Central memory CD4-positive, alpha-beta T cell (primary cell): ENCODE measurements around the gene PSMB1.
"Not testable (repeated sequence)": the region's sequence is repeated elsewhere in the genome, so short reads cannot be mapped to it uniquely, and the experiment has no call there.

Experiments used
- DNase-seq: peaks from one replicate; pipeline ENCODE4 v3.0.0; 2022

Gene PSMB1

DNA sequence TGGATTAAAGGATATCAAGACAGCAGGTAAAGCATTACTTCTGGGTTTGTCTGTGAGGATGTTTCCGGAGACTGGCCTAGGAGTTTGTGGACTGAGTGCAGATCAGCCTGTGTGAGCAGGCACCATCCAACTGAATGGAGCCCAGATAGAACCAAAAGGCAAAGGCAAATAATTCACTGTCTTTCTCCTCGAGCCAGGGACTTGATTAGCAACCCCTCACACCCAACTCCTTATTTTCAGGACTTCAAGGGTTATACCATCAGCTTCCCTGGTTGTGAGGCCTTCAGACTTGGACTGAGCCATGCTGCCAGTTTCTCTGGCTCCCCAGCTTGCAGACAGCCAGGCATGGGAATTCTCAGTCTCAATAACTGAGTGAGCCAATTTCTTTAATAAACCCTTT lies 19.3 kb downstream of the PSMB1 start:
- no peak for DNase-seq

- no peak for DNase-seq
These were observed 20.1 kb downstream of the PSMB1 start for GRCh38 chr6:170532867-170533488.

- DNase-seq, result peak; percentile 28
These were observed 23.2 kb downstream of the PSMB1 start for GRCh38 chr6:170529839-170530469.

- DNase-seq, result not testable (repeated sequence)
These were observed 25.1 kb downstream of the PSMB1 start for GRCh38 chr6:170527995-170528394.

DNA sequence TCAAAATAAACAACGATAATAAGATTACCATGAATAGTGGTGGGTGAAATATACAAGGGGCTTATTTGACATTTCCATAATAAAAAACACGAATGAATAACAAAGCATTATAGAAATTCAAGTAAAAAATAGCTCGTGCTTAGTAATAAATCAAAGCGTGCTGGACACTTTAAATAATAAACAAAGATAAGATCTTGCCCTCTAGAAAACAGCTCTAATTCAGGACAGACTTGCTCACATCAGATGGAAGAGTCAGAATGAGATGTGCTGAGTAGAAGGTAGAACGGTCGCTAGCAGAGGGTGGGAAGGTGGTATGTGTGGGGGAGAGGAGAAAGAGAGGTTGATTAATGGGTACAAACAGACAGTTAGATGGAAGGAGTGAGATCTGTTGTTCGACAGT lies 27.3 kb downstream of the PSMB1 start:
- DNase-seq, result no peak

DNA sequence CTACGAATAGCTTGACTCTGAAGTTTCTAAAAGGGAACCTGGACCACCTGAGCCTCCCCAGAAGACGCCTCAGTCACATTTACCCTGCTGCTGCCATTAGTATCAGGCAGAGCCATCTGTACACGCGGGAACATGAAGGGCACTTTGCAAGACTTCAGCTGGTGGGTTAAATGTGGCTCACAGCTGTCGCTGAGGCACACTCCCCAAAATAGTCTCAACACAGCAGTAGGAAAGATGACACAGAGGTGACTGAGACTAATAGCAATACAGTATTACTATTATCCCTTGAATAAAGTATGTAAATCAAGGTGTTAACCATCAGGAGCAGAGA lies 29.0 kb downstream of the PSMB1 start:
- DNase-seq, result no peak

- no peak for DNase-seq
These were observed 29.6 kb downstream of the PSMB1 start for GRCh38 chr6:170523256-170524171.

DNA sequence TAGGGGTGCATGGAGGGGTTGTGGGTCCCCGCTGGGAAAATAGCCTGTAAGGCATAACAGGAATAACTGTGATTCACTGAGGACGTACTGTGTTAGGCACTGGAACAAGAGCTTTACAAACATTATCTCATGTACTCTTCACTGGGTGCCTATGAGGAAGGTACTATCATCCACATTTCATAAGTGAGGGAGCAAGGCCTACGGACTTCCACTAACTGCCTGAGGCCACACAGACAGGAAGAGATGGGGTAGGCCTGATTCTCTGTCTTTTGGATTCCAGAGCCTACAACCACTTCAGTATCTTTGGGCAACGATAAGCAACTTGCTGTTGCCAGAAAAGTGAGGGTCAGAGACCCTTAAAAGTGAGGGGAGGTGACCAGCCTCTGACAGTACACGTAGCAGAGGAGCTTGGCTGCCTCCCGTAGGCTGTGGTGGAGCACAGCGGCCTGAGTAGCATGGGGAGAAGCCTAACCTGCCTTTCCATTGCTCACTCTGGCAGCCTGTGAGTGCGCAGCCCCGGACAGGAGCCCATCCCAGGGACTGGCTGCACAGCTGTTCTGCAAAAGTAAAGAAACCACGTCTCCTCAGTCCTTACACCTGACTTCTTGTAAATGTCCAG lies 30.4 kb downstream of the PSMB1 start:
- no peak for DNase-seq

- peak; percentile 38 for DNase-seq
These were observed 36.1 kb downstream of the PSMB1 start for GRCh38 chr6:170516783-170517616.

GRCh38 chr6:170514908-170515307 lies 38.2 kb downstream of the PSMB1 start:
- no peak for DNase-seq

DNA sequence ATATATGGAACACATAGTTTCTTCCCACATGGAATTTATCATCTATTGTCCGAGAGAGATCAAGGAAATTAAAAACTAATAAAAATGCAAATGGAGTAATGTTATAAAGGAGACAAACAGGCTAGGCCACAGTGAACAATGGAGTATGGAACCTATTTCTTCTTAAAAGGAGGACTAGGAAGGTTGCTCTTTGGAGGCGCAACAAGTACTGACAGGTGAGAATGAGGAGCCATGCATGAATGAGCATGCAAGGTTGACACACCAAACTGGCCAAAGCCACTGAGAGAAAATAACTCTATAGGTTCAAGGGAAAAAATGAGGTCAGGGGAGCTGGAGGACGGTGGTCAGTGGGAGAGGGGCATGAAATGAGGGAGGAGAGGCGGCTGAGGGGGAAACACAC lies 40.9 kb downstream of the PSMB1 start:
- DNase-seq, result no peak

GRCh38 chr6:170510631-170511030 lies 42.5 kb downstream of the PSMB1 start:
- no peak for DNase-seq

GRCh38 chr6:170509723-170510018 lies 43.4 kb downstream of the PSMB1 start:
- no peak for DNase-seq

DNA sequence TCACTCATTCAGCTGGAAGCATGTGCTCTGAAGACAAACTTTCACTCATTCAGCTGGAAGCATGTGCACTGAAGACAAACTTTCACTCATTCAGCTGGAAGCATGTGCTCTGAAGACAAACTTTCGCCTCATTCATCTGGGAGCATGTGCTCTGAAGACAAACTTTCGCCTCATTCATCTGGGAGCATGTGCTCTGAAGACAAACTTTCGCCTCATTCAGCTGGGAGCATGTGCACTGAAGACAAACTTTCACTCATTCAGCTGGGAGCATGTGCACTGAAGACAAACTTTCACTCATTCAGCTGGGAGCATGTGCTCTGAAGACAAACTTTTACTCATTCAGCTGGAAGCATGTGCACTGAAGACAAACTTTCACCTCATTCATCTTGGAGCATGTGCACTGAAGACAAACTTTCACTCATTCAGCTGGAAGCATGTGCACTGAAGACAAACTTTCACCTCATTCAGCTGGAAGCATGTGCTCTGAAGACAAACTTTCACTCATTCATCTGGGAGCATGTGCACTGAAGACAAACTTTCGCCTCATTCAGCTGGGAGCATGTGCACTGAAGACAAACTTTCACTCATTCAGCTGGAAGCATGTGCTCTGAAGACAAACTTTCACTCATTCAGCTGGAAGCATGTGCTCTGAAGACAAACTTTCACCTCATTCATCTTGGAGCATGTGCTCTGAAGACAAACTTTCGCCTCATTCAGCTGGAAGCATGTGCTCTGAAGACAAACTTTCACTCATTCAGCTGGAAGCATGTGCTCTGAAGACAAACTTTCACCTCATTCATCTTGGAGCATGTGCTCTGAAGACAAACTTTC lies 44.0 kb downstream of the PSMB1 start:
- not testable (repeated sequence) for DNase-seq

- not testable (repeated sequence) for DNase-seq
These were observed 44.8 kb downstream of the PSMB1 start for GRCh38 chr6:170508275-170508674.

- DNase-seq, result not testable (repeated sequence)
These were observed 45.4 kb downstream of the PSMB1 start for GRCh38 chr6:170507728-170508127.

DNA sequence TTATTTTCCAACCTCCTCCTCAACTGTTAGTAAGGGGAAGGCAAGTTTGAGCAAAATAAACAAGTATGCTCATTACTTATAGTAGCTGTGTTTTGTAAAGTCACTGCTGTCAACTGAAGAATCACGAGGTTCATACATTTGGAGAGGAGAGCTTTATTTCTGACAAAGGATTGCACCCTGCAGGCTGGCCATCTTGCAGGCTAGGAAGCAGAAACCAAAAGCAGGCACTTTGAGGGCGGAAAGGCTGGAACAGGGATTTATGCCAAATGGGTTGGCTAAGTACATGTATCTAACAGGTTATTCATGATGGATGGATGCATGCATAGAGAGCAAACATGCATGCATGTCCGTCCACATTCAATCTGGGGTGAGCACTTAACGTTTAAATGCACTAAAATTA lies 46.7 kb downstream of the PSMB1 start:
- DNase-seq, result no peak

- no peak for DNase-seq
These were observed 47.8 kb downstream of the PSMB1 start for GRCh38 chr6:170505306-170505705.

GRCh38 chr6:170504479-170504878 lies 48.6 kb downstream of the PSMB1 start:
- DNase-seq, result no peak

DNA sequence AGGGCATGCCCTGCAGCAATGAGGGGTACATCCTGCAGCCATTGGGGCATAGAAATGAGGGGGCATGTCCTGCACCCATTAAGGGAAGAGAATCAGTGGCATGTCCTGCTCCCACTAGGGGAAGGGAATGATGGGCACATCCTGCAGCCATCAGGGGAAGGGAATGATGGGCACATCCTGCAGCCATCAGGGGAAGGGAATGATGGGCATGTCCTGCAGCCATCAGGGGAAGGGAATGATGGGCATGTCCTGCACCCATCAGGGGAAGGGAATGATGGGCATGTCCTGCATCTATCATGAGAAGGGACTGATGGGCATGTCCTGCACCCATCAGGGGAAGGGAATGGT lies 49.7 kb downstream of the PSMB1 start:
- DNase-seq, result no peak

- not testable (repeated sequence) for DNase-seq
These were observed 50.2 kb downstream of the PSMB1 start for GRCh38 chr6:170502733-170503413.
